Measurements from ENCODE around the gene RANBP17.
"Not testable (repeated sequence)": the region's sequence is repeated elsewhere in the genome, so short reads cannot be mapped to it uniquely, and the experiment has no call there.

- TF ChIP-seq EZH2 (IDR thresholded peaks at IDR 0.05; ENCODE audit: insufficient read depth, poor library complexity, severe bottlenecking); EZH2phosphoT487 (IDR thresholded peaks at IDR 0.05; ENCODE audit: insufficient read depth, low read depth): not testable (repeated sequence)
Observed at GRCh38 chr5:170922331-170922730, 60.5 kb downstream of the RANBP17 start.
